HepG2 (cell line): ENCODE results near the gene LDLRAD4. TPM values are rescaled to one million over a fixed set of nuclear protein-coding genes. Genes with fewer than 3 reads are reported as not detected.

Experiments used
- ATAC-seq: fragments of 200-7000 bp; cut with Tn5 transposase; 3 replicates; pipeline ENCODE4 v1.9.1; 2020; ENCODE audit warnings: mild to moderate bottlenecking, moderate library complexity
- BruUV-seq: library from RNA; stranded (reverse); fragments of 400-500 nt; replicated peaks from 2 replicates; lab custom pipeline; 2021; lab: Mats Ljungman, UMichigan
- CTCF ChIA-PET: fragments of 300-600 bp; formaldehyde crosslinking; extraction: SDS; loops from one replicate; lab custom pipeline; 2021; ENCODE audit warnings: low total read pairs, inconsistent platforms, low intra/inter-chr PET ratio; lab: Yijun Ruan, JAX
- POLR2A ChIA-PET: fragments of 350-600 bp; sonication (Branson Sonifier 250); formaldehyde crosslinking; loops from one replicate; lab custom pipeline; 2020; ENCODE audit warnings: antibody characterized with exemption, inconsistent platforms; lab: Yijun Ruan, JAX
- DNase-seq: peaks from one replicate; pipeline ENCODE4 v3.0.0-alpha.2; 2015; ENCODE audit warnings: low spot score
- FAIRE-seq: peaks from 3 replicates; lab custom pipeline; 2011; peaks lifted over from hg19 to GRCh38; lab: Jason Lieb, UNC
- H2AFZ ChIP-seq: one replicate; pipeline ENCODE4 v1.6.1; 2011; ENCODE audit warnings: low read length, inconsistent platforms
- H3K27ac ChIP-seq: fragments of 300-600 bp; 3 replicates; pipeline ENCODE4 v1.8.0; 2011; ENCODE audit warnings: mixed run types, mild to moderate bottlenecking, mixed read lengths, low read length, inconsistent platforms; ENCODE audit not compliant: insufficient read depth; ENCODE audit errors: extremely low read length
- H3K27me3 ChIP-seq, 2 experiments: fragments of 200-600 bp in 1 of 2; 2 replicates in 1 of 2; 3 replicates in 1 of 2; pipeline versions ENCODE4 v1.6.0 to v1.8.0; 2011; ENCODE audit warnings: low read length in 2 of 2, mild to moderate bottlenecking in 2 of 2, moderate library complexity in 2 of 2, inconsistent platforms in 1 of 2; ENCODE audit not compliant: insufficient read depth in 2 of 2, control insufficient read depth in 1 of 2
- H3K36me3 ChIP-seq, 2 experiments: fragments of 200-600 bp in 1 of 2; replicated peaks in 1 of 2; 2 replicates in 1 of 2; 3 replicates in 1 of 2; pipeline versions ENCODE4 v1.5.1 to v1.8.0; 2011; ENCODE audit warnings: low read length in 2 of 2, inconsistent platforms in 1 of 2; ENCODE audit not compliant: insufficient read depth in 2 of 2, control insufficient read depth in 1 of 2
- H3K4me1 ChIP-seq: 2 replicates; pipeline ENCODE4 v1.5.1; 2012; ENCODE audit warnings: low read length, inconsistent platforms; ENCODE audit not compliant: insufficient read depth
- H3K4me2 ChIP-seq: 2 replicates; pipeline ENCODE4 v1.6.0; 2011; ENCODE audit warnings: low read depth, low read length, inconsistent platforms
- H3K4me3 ChIP-seq, 3 experiments: fragments of 200-600 bp in 1 of 3; sonication (generic), shearing (Covaris generic) in 1 of 3; replicated peaks in 1 of 3; 2 replicates each; pipeline ENCODE4 v1.5.1; 2011 to 2016; ENCODE audit warnings: low read length in 3 of 3, inconsistent platforms in 2 of 3, low read depth in 2 of 3, mild to moderate bottlenecking in 2 of 3, control low read depth in 1 of 3, mixed read lengths in 1 of 3; ENCODE audit not compliant: insufficient read depth in 1 of 3
- H3K79me2 ChIP-seq: one replicate; pipeline ENCODE4 v1.6.1; 2011; ENCODE audit warnings: low read length, inconsistent platforms; ENCODE audit not compliant: insufficient read depth
- H3K9ac ChIP-seq: 2 replicates; pipeline ENCODE4 v1.6.0; 2011; ENCODE audit warnings: mild to moderate bottlenecking, low read depth, low read length, inconsistent platforms; ENCODE audit not compliant: insufficient read depth
- H3K9me3 ChIP-seq: 2 replicates; pipeline ENCODE4 v1.5.1; 2012; ENCODE audit warnings: mild to moderate bottlenecking, low read length
- H4K20me1 ChIP-seq: 2 replicates; pipeline ENCODE4 v1.6.0; 2011; ENCODE audit warnings: inconsistent platforms, mild to moderate bottlenecking, low read length, moderate library complexity; ENCODE audit not compliant: insufficient read depth
- ZNF335 ChIP-seq: sonication (generic); formaldehyde crosslinking; IDR thresholded peaks from 2 replicates; pipeline ENCODE4 v1.4.0; 2020; ENCODE audit warnings: missing genetic modification reagents
- ZNF574 ChIP-seq: sonication (generic); formaldehyde crosslinking; IDR thresholded peaks from 2 replicates; pipeline ENCODE4 v1.4.0; 2020; ENCODE audit warnings: missing genetic modification reagents
- WGBS: methylation state at CpG from one replicate; pipeline ENCODE4 v1.1.6; 2017; ENCODE audit warnings: low lambda C conversion rate; 5-methylcytosine and 5-hydroxymethylcytosine counted together
- in situ Hi-C: cut with HindIII; loops from 2 replicates; pipeline ENCODE4 v1.10.0; 2017; ENCODE audit warnings: low pct_unique_long_range_greater_than_20kb; ENCODE audit not compliant: extremely low pct_ligation_motif_present
- intact Hi-C: fragments of 100-400 bp; cut with micrococcal nuclease; formaldehyde crosslinking; loops from one replicate; pipeline ENCODE4 v1.10.0; 2022; ENCODE audit not compliant: unreplicated experiment
- polyA plus RNA-seq, 8 experiments: library from polyadenylated mRNA; depleted of rRNA in 3 of 8; stranded (reverse) in 7 of 8; unstranded in 1 of 8; fragments of >200 nt; fragmentation: Illumina TruSeq in 4 of 8; extraction: Trizol in 4 of 8; gene quantifications; 2 replicates each; pipeline versions ENCODE4 v1.2.1 to v1.2.3, GENCODE V29; 2011 to 2016; ENCODE audit warnings: low read depth in 4 of 8, missing spikeins in 1 of 8, mixed read lengths in 1 of 8; ENCODE audit not compliant: insufficient read depth in 1 of 8
- total RNA-seq, 5 experiments: library from RNA; depleted of rRNA; stranded (reverse); fragments of >200 nt; fragmentation: Illumina TruSeq; extraction: Trizol; gene quantifications; 2 replicates each; pipeline ENCODE4 v1.2.3, GENCODE V29; 2016; ENCODE audit warnings: low read depth in 1 of 5
- TF ChIP-seq, protein P1 (sequence below): sonication (generic); formaldehyde crosslinking; IDR thresholded peaks from 2 replicates; pipeline ENCODE4 v1.5.0; 2020; ENCODE audit warnings: missing genetic modification reagents

Gene LDLRAD4
- total and polyA plus RNA-seq, 2 of the 13 experiments (the other 11 are each of a cell fraction or from before 2014, with no cell fraction given): 13.6 to 20.9 TPM

GRCh38 chr18:13550418-13551304 is 332.1 kb downstream of the LDLRAD4 start:
- TF ChIP-seq ZNF335 (no peak), ZNF574 (CRISPR knock-in tag) (no peak)
- TF ChIP-seq, protein P1, sequence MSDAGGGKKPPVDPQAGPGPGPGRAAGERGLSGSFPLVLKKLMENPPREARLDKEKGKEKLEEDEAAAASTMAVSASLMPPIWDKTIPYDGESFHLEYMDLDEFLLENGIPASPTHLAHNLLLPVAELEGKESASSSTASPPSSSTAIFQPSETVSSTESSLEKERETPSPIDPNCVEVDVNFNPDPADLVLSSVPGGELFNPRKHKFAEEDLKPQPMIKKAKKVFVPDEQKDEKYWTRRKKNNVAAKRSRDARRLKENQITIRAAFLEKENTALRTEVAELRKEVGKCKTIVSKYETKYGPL (CRISPR knock-in tag): no peak
- TF ChIP-seq, all 625 proteins: peak for 0
- H3K36me3 ChIP-seq: no peaks in the 10 kb centered on the region
- H3K9ac ChIP-seq: no peak overlapping the region
- no peak for DNase-seq
- intact Hi-C loops (no loop called here), in situ Hi-C loops (loop anchor here (25.0 kb wide), 1 partner anchor 237 kb away; no protein-coding TSS in a partner anchor)
- no peak overlapping the region for H3K27ac ChIP-seq
- CTCF ChIA-PET: no interaction called here
- no peak overlapping the region for H3K4me3 ChIP-seq
- H2AFZ ChIP-seq: no peak overlapping the region
- BruUV-seq: no TSS peak
- WGBS: 95% methylated on average over 19 of the region's 28 CpGs
- peaks cover 17% of the 10 kb centered on the region for H3K4me1 ChIP-seq
- FAIRE-seq: no peak
- H3K27me3 ChIP-seq: no peaks in the 10 kb centered on the region
- H3K9me3 ChIP-seq: no peaks in the 10 kb centered on the region
- H4K20me1 ChIP-seq: no peaks in the 10 kb centered on the region
- ATAC-seq: no peak
- no peaks in the 10 kb centered on the region for H3K79me2 ChIP-seq
- H3K4me2 ChIP-seq: no peak overlapping the region
- POLR2A ChIA-PET: interaction anchor here (1.1 kb wide), 1 partner anchor 9 kb away, joined by 3 read pairs; no protein-coding TSS in a partner anchor
